ENCODE data around the gene TOGARAM2. TPM values are rescaled to one million over a fixed set of nuclear protein-coding genes. Genes with fewer than 3 reads are reported as not detected.

Gene TOGARAM2
- total RNA-seq, 1 donor from 2014 or later = 0.72 TPM

GRCh38 chr2:29032189-29032588 lies 51.1 kb downstream of the TOGARAM2 start:
- TF ChIP-seq CTCF (IDR thresholded peaks at IDR 0.05) = no peak
- no peaks in the 10 kb centered on the region for H3K36me3 Mint-ChIP-seq (ENCODE audit: low read depth)
- H3K4me3 Mint-ChIP-seq (ENCODE audit: unreplicated experiment) = no peak overlapping the region
- no peak overlapping the region for H3K27ac Mint-ChIP-seq (ENCODE audit: unreplicated experiment)
- H3K4me1 Mint-ChIP-seq (ENCODE audit: low read depth) = peaks cover 8% of the 10 kb centered on the region
- no peaks in the 10 kb centered on the region for H3K9me3 Mint-ChIP-seq (ENCODE audit: low read depth)
- DNase-seq (ENCODE audit: low spot score) = no peak
- peaks cover 4% of the 10 kb centered on the region for H3K27me3 Mint-ChIP-seq (ENCODE audit: low read depth)

GRCh38 chr2:29033172-29033571 lies 52.1 kb downstream of the TOGARAM2 start:
- H3K27me3 Mint-ChIP-seq (ENCODE audit: low read depth) = peaks cover 4% of the 10 kb centered on the region
- H3K4me3 Mint-ChIP-seq (ENCODE audit: unreplicated experiment) = no peak overlapping the region
- no peak for TF ChIP-seq CTCF (IDR thresholded peaks at IDR 0.05)
- H3K9me3 Mint-ChIP-seq (ENCODE audit: low read depth) = no peaks in the 10 kb centered on the region
- H3K4me1 Mint-ChIP-seq (ENCODE audit: low read depth) = peaks cover 8% of the 10 kb centered on the region
- DNase-seq (ENCODE audit: low spot score) = no peak
- no peaks in the 10 kb centered on the region for H3K36me3 Mint-ChIP-seq (ENCODE audit: low read depth)
- no peak overlapping the region for H3K27ac Mint-ChIP-seq (ENCODE audit: unreplicated experiment)

DNA sequence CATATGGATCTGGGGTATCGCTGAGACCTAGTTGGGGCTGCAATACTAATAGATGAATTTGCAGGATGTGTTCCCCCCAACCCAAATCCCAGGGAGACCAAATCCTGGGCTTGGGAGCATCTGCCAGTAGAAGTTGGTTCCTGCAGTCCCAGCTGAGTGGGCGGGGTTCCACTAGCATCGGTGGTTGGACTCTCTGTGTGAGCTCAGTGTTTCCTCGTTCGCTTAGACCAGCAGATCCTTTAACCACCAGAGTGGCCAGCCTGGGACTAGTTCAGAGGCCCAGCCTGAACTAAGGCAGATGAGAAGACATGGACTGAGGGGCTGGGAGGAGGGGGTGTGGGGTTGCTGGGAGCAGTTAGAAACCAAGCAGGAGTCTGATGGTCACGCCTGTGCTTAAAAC lies 52.6 kb downstream of the TOGARAM2 start:
- no peaks in the 10 kb centered on the region for H3K9me3 Mint-ChIP-seq (ENCODE audit: low read depth)
- DNase-seq (ENCODE audit: low spot score) = no peak
- no peak overlapping the region for H3K4me3 Mint-ChIP-seq (ENCODE audit: unreplicated experiment)
- H3K27ac Mint-ChIP-seq (ENCODE audit: unreplicated experiment) = no peak overlapping the region
- no peak for TF ChIP-seq CTCF (IDR thresholded peaks at IDR 0.05)
- no peaks in the 10 kb centered on the region for H3K36me3 Mint-ChIP-seq (ENCODE audit: low read depth)
- H3K27me3 Mint-ChIP-seq (ENCODE audit: low read depth) = peaks cover 4% of the 10 kb centered on the region
- peaks cover 8% of the 10 kb centered on the region for H3K4me1 Mint-ChIP-seq (ENCODE audit: low read depth)

DNA sequence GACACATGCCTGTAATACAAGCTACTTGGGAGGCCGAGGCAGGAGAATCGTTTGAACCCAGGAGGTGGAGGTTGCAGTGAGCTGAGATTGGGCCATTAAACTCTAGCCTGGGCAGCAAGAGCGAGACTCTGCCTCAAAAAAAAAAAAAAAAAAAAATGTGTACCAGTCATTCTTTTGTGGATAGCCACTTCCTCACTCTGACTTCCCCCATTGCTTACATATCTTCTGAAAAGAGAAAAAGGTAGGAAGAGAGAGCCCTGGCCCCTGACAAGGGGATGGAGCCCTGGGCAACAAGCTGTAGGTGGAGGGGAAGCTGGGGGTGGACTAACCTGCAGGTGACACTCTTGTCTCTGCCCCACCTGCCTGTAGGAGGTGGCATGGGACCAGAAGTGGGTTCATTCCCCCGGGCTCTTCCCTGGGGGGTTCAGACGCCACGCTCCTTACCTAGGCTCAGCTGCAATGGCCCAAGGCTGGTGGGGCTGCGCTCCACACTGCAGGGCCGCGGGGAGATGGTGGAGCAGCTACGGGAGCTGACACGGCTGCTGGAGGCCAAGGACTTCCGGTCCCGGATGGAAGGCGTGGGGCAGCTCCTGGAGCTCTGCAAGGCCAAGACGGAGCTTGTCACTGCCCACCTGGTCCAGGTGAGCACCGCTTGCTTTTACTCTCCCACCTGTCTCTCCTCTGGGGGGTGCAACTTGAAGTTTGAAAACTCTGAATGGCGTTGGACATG lies 54.1 kb downstream of the TOGARAM2 start:
- H3K4me1 Mint-ChIP-seq (ENCODE audit: low read depth) = peaks cover 18% of the 10 kb centered on the region
- no peaks in the 10 kb centered on the region for H3K9me3 Mint-ChIP-seq (ENCODE audit: low read depth)
- no peak for DNase-seq (ENCODE audit: low spot score)
- H3K36me3 Mint-ChIP-seq (ENCODE audit: low read depth) = no peaks in the 10 kb centered on the region
- TF ChIP-seq CTCF (IDR thresholded peaks at IDR 0.05) = no peak
- H3K27me3 Mint-ChIP-seq (ENCODE audit: low read depth) = peaks cover 4% of the 10 kb centered on the region
- H3K4me3 Mint-ChIP-seq (ENCODE audit: unreplicated experiment) = no peak overlapping the region
- no peak overlapping the region for H3K27ac Mint-ChIP-seq (ENCODE audit: unreplicated experiment)

DNA sequence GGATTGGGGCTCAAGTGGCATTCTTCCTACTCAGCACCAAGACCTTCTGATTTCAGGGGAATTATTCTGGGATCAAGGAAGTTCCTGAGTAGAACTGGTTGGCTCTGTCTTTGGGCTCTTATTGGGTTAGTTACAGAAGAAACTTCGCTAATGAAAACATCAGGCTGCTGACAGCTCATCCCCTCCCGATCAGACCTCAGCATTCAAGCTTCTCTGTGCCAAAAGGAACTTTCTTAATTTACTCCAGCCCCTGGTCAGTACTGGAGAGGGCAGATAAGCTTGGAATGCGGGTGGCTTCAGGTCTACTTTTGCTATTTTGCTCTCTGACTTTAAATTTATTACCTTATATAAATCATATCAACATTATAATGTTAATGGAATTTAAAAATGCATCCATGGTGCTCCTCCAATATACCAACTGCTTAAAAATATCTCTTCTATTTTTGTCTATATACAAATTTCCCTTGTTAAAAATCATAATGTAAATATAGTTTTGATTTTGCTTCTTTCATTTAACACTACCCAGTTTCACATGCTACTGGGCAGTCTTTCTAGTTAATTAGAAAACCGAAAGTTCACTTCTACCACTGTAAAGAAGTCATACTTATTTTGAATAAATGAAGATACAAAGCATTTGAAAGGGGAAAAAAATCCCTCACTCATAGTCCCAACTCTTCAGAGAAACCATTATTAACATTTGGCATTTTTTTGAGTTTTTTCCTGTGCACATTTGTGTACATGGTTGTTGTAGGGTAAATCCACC lies 58.8 kb downstream of the TOGARAM2 start:
- no peak for TF ChIP-seq CTCF (IDR thresholded peaks at IDR 0.05)
- Mint-ChIP-seq H3K36me3 (ENCODE audit: low read depth) (no peaks in the 10 kb centered on the region), H3K4me1 (ENCODE audit: low read depth) (peaks cover 22% of the 10 kb centered on the region), H3K9me3 (ENCODE audit: low read depth) (no peaks in the 10 kb centered on the region), H3K27ac (ENCODE audit: unreplicated experiment) (peak overlapping the region; percentile 53), H3K27me3 (ENCODE audit: low read depth) (peaks cover 2% of the 10 kb centered on the region), H3K4me3 (ENCODE audit: unreplicated experiment) (no peak overlapping the region)
- no peak for DNase-seq (ENCODE audit: low spot score)

Measured in chondrocyte (in vitro differentiated cells).